ENCODE results near the gene KANSL2. TPM values are rescaled to one million over a fixed set of nuclear protein-coding genes. Genes with fewer than 3 reads are reported as not detected.
A peak's percentile ranks its signal among the peaks of the same experiment; 100 is the strongest.

Gene KANSL2
- total and polyA plus RNA-seq, 2 of the 13 experiments (the other 11 are each of a cell fraction or from before 2014, with no cell fraction given) = 24.1 to 41.3 TPM

DNA sequence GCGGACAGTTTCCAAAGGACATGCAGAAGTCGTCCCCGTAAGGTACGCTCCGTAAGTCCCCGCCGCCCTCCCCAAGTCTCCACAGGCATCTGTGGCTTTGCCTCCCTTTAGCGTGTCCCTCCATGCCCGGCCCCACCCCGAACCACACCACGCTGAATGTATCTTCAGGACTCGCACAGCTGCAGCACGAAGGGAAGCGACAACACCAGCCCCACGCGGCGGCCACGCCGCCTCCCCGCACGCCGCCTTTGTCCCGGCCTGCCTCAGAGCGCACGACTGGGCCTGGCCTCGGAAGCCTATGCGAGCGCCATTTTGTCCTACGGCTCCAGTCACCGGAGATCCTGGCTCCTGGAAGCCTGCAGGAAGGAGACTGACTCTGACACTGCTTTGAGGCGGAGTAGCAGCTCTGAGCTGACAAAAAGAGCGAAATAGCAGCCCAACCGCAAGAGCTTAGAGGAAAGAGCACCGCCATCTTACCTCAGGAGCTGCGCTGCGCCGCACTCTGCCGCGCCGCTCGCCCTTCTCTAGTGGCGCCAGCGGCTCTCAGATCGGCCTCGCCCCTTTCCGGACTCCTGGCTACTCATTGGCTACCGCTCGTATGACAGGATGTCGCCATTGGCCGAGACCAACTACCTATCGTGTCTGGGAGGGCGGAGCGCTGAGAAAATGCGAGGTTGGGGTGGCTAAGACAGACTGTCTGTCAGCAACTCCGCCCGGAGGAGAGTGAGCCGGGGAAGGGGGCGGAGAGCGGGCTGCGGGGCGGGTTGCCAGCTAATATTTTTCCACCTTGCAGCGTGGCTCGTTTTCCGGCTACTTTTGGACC lies at the start of gene KANSL2 (continued):
- TF ChIP-seq, protein P1, sequence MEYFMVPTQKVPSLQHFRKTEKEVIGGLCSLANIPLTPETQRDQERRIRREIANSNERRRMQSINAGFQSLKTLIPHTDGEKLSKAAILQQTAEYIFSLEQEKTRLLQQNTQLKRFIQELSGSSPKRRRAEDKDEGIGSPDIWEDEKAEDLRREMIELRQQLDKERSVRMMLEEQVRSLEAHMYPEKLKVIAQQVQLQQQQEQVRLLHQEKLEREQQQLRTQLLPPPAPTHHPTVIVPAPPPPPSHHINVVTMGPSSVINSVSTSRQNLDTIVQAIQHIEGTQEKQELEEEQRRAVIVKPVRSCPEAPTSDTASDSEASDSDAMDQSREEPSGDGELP (IDR thresholded peaks at IDR 0.05; ENCODE audit: borderline replicate concordance, low read depth) = peak; percentile 35; the same call in 1 of the 2 replicates
- TF ChIP-seq ZFP41 (CRISPR knock-in tag; IDR thresholded peaks at IDR 0.05; ENCODE audit: borderline replicate concordance) (no peak), ZNF121 (CRISPR knock-in tag; IDR thresholded peaks at IDR 0.05) (peak; percentile 66), MTA1 (CRISPR knock-in tag; IDR thresholded peaks at IDR 0.05; ENCODE audit: borderline replicate concordance) (peak; percentile 69), RERE (CRISPR knock-in tag; IDR thresholded peaks at IDR 0.05; ENCODE audit: low read depth) (no peak), RFXAP (CRISPR knock-in tag; IDR thresholded peaks at IDR 0.05; ENCODE audit: borderline replicate concordance) (peak; percentile 76), PHF21A (CRISPR knock-in tag; IDR thresholded peaks at IDR 0.05) (peak; percentile 57; the same call in 1 of the 2 replicates), ARHGAP35 (CRISPR knock-in tag; IDR thresholded peaks at IDR 0.05; ENCODE audit: borderline replicate concordance) (peak; percentile 71), ZNF572 (CRISPR knock-in tag; IDR thresholded peaks at IDR 0.05) (no peak), ERF (CRISPR knock-in tag; IDR thresholded peaks at IDR 0.05) (peak; percentile 96), ZNF747 (CRISPR knock-in tag; IDR thresholded peaks at IDR 0.05; ENCODE audit: borderline replicate concordance) (0 out of 2 replicates have a peak, but pooled peaks have one; percentile 29), TAF15 (IDR thresholded peaks at IDR 0.05; ENCODE audit: low read depth, low read length, poor library complexity, severe bottlenecking) (peak; percentile 37), ZBTB7B (CRISPR knock-in tag; IDR thresholded peaks at IDR 0.05) (no peak), ZFP82 (CRISPR knock-in tag; IDR thresholded peaks at IDR 0.05; ENCODE audit: borderline replicate concordance) (peak; percentile 88; the same call in 1 of the 2 replicates), YEATS4 (CRISPR knock-in tag; IDR thresholded peaks at IDR 0.05; ENCODE audit: borderline replicate concordance) (peak; percentile 90)
- TF ChIP-seq, protein P2, sequence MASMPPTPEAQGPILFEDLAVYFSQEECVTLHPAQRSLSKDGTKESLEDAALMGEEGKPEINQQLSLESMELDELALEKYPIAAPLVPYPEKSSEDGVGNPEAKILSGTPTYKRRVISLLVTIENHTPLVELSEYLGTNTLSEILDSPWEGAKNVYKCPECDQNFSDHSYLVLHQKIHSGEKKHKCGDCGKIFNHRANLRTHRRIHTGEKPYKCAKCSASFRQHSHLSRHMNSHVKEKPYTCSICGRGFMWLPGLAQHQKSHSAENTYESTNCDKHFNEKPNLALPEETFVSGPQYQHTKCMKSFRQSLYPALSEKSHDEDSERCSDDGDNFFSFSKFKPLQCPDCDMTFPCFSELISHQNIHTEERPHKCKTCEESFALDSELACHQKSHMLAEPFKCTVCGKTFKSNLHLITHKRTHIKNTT (CRISPR knock-in tag; IDR thresholded peaks at IDR 0.05) = no peak
- TF ChIP-seq, protein P3, sequence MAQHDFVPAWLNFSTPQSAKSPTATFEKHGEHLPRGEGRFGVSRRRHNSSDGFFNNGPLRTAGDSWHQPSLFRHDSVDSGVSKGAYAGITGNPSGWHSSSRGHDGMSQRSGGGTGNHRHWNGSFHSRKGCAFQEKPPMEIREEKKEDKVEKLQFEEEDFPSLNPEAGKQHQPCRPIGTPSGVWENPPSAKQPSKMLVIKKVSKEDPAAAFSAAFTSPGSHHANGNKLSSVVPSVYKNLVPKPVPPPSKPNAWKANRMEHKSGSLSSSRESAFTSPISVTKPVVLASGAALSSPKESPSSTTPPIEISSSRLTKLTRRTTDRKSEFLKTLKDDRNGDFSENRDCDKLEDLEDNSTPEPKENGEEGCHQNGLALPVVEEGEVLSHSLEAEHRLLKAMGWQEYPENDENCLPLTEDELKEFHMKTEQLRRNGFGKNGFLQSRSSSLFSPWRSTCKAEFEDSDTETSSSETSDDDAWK (CRISPR knock-in tag; IDR thresholded peaks at IDR 0.05) = no peak
